Upper lobe of left lung (tissue), 6 donors: Measurements from ENCODE around the gene PPP6R2. TPM values are rescaled to one million over a fixed set of nuclear protein-coding genes. Genes with fewer than 3 reads are reported as not detected.
A peak's percentile ranks its signal among the peaks of the same experiment; 100 is the strongest.
"Not testable (repeated sequence)": the region's sequence is repeated elsewhere in the genome, so short reads cannot be mapped to it uniquely, and the experiment has no call there.

ENCODE experiments used
- ATAC-seq, 2 donors: fragments of 200-7000 bp; cut with Tn5 transposase; one replicate each; pipeline ENCODE4 v1.9.1; 2022; ENCODE audit warnings: mild to moderate bottlenecking in 2 of 2, moderate library complexity in 2 of 2; ENCODE audit not compliant: low FRiP score in 2 of 2
- DNase-seq, 2 donors: peaks; one replicate each; pipeline ENCODE4 v3.0.0-alpha.2; 2019 to 2020
- H3K27ac ChIP-seq, 4 donors: fragments of 200-600 bp; sonication (generic); one replicate each; pipeline ENCODE4 v1.5.1; 2016 to 2019
- H3K27me3 ChIP-seq, 4 donors: fragments of 200-600 bp; sonication (generic); one replicate each; pipeline ENCODE4 v1.5.1; 2017 to 2019
- H3K36me3 ChIP-seq, 4 donors: fragments of 200-600 bp; sonication (generic); one replicate each; pipeline ENCODE4 v1.5.1; 2016 to 2019
- H3K4me1 ChIP-seq, 4 donors: fragments of 200-600 bp; sonication (generic); one replicate each; pipeline ENCODE4 v1.5.1; 2018 to 2019
- H3K4me3 ChIP-seq, 4 donors: fragments of 200-600 bp; sonication (generic); one replicate each; pipeline ENCODE4 v1.5.1; 2017 to 2019; ENCODE audit warnings: mild to moderate bottlenecking in 2 of 4, moderate library complexity in 1 of 4
- H3K9me3 ChIP-seq, 4 donors: fragments of 200-600 bp; sonication (generic); one replicate each; pipeline ENCODE4 v1.5.1; 2018 to 2019
- CTCF ChIP-seq, 6 experiments: fragments of 450-650 bp in 4 of 6; fragments of 200-600 bp in 2 of 6; sonication (generic) in 2 of 6; IDR thresholded peaks; one replicate each; pipeline ENCODE4 v1.5.1; 2016 to 2019; ENCODE audit warnings: antibody characterized with exemption in 6 of 6
- EP300 ChIP-seq, 4 donors: sonication (generic); formaldehyde crosslinking; IDR thresholded peaks; one replicate each; pipeline ENCODE4 v1.5.1; 2017; ENCODE audit warnings: antibody characterized with exemption in 4 of 4, control low read depth in 2 of 4
- POLR2A ChIP-seq, 4 donors: fragments of 450-650 bp; IDR thresholded peaks; one replicate each; pipeline ENCODE4 v1.5.1; 2016 to 2017; ENCODE audit warnings: antibody characterized with exemption in 4 of 4, mild to moderate bottlenecking in 2 of 4
- POLR2AphosphoS5 ChIP-seq, 2 donors: sonication (generic); formaldehyde crosslinking; IDR thresholded peaks; one replicate each; pipeline ENCODE4 v1.5.1; 2017; ENCODE audit warnings: antibody characterized with exemption in 2 of 2
- WGBS, 2 donors: methylation state at CpG; one replicate each; pipeline ENCODE4 v1.1.5; 2017 to 2018; 5-methylcytosine and 5-hydroxymethylcytosine counted together
- total RNA-seq, 6 donors: library from RNA; depleted of rRNA in 4 of 6; stranded (reverse); fragments of >200 nt in 4 of 6; gene quantifications; one replicate each; pipeline versions ENCODE4 v1.1.0 to v1.2.1, GENCODE V29; 2016 to 2021
- donor health status: DM: no; HTN: no; CAD: no; lungs with moderate emphysema.
- donor health status: DM: no; HTN: yes; CAD: no; lungs with severe emphysema.

Gene PPP6R2
- total RNA-seq, 6 donors from 2014 or later = 53.0 to 264 (median 63.8) TPM

GRCh38 chr22:50326225-50326955 lies 16.7 kb upstream of the PPP6R2 start:
- DNase-seq = no peak
- TF ChIP-seq POLR2A (IDR thresholded peaks at IDR 0.05) (no peak), POLR2AphosphoS5 (IDR thresholded peaks at IDR 0.05) (no peak)
- peak overlapping the region in 3 of 4 donors; percentile 59 to 95 (median 94) for H3K27ac ChIP-seq
- H3K4me3 ChIP-seq = peak overlapping the region; percentile 51 to 95 (median 76)
- H3K27me3 ChIP-seq = no peaks in the 10 kb centered on the region
- ATAC-seq = peak in 1 of 2 donors; percentile 23
- H3K9me3 ChIP-seq = no peaks in the 10 kb centered on the region
- H3K36me3 ChIP-seq = no peaks in the 10 kb centered on the region
- peaks cover 12 to 20% (median 17%) of the 10 kb centered on the region in 4 donors for H3K4me1 ChIP-seq
- WGBS, 2 donors = 34 to 45% methylated on average over 19 to 22 of the region's 56 CpGs

- ATAC-seq = peak; percentile 90 to 98
- peak in 1 of 2 donors; percentile 32 for TF ChIP-seq POLR2AphosphoS5 (IDR thresholded peaks at IDR 0.05)
- TF ChIP-seq POLR2A (IDR thresholded peaks at IDR 0.05) = peak in 2 of 4 donors; percentile 80 to 84
- no peak for TF ChIP-seq EP300 (IDR thresholded peaks at IDR 0.05)
- TF ChIP-seq CTCF (IDR thresholded peaks at IDR 0.05) = peak; percentile 89 to 99 (median 99)
- 2% methylated on average over 52 of the region's 105 CpGs; no CpG with 5 or more reads in 1 of the 2 donors for WGBS, 2 donors
- H3K4me3 ChIP-seq = peak within 1 kb of the TSS; percentile 51 to 95 (median 76)
- no peaks in the 10 kb centered on the region for H3K27me3 ChIP-seq
- peak; percentile 87 to 98 for DNase-seq
- H3K4me1 ChIP-seq = peaks cover 12 to 20% (median 18%) of the 10 kb centered on the region in 4 donors
- H3K9me3 ChIP-seq = no peaks in the 10 kb centered on the region
- H3K27ac ChIP-seq = peak within 1 kb of the TSS; percentile 93 to 95 (median 94)
- H3K36me3 ChIP-seq = no peaks in the 10 kb centered on the region
These were observed 16.0 kb upstream of the PPP6R2 start, which contains the start of gene DENND6B for GRCh38 chr22:50326956-50327710. Gene DENND6B, minus strand, starts transcription at chr22:50327012. Its CDS starts 24 bp downstream, at chr22:50326988.

GRCh38 chr22:50327711-50328019 lies 15.5 kb upstream of the PPP6R2 start:
- ATAC-seq (no peak), DNase-seq (no peak)
- Histone ChIP-seq H3K27me3 (no peaks in the 10 kb centered on the region), H3K4me1 (peaks cover 12 to 20% (median 18%) of the 10 kb centered on the region in 4 donors), H3K9me3 (no peaks in the 10 kb centered on the region), H3K4me3 (peak overlapping the region; percentile 11 to 95 (median 76)), H3K36me3 (no peaks in the 10 kb centered on the region), H3K27ac (peak overlapping the region; percentile 93 to 95 (median 94))
- WGBS, 2 donors = 72 to 82% methylated on average over 18 to 22 of the region's 22 CpGs
- TF ChIP-seq POLR2A (IDR thresholded peaks at IDR 0.05) (no peak), EP300 (IDR thresholded peaks at IDR 0.05) (no peak), CTCF (IDR thresholded peaks at IDR 0.05) (no peak), POLR2AphosphoS5 (IDR thresholded peaks at IDR 0.05) (no peak)

- H3K27ac ChIP-seq = no peak overlapping the region
- no peaks in the 10 kb centered on the region for H3K27me3 ChIP-seq
- H3K36me3 ChIP-seq = no peaks in the 10 kb centered on the region
- H3K4me3 ChIP-seq = no peak overlapping the region
- H3K4me1 ChIP-seq = peaks cover 12 to 20% (median 18%) of the 10 kb centered on the region in 4 donors
- ATAC-seq (no peak), DNase-seq (no peak)
- H3K9me3 ChIP-seq = no peaks in the 10 kb centered on the region
- 84 to 89% methylated on average over 6 of the region's 6 CpGs for WGBS, 2 donors
- TF ChIP-seq POLR2AphosphoS5 (IDR thresholded peaks at IDR 0.05) (no peak), CTCF (IDR thresholded peaks at IDR 0.05) (no peak), EP300 (IDR thresholded peaks at IDR 0.05) (no peak), POLR2A (IDR thresholded peaks at IDR 0.05) (no peak)
These were observed 13.9 kb upstream of the PPP6R2 start for GRCh38 chr22:50329236-50329635.

- not testable (repeated sequence) for H3K9me3 ChIP-seq, H3K27ac ChIP-seq, DNase-seq, H3K4me1 ChIP-seq, H3K4me3 ChIP-seq, H3K27me3 ChIP-seq, H3K36me3 ChIP-seq, ATAC-seq
- 88 to 93% methylated on average over 5 of the region's 5 CpGs for WGBS, 2 donors
These were observed 8.7 kb upstream of the PPP6R2 start for GRCh38 chr22:50334433-50334832.
